OCI-LY1 (cell line): Measurements from ENCODE around the gene CCDC27.

Experiments
- EZH2 ChIP-seq: fragments of 200-600 bp; sonication (generic), shearing (Covaris generic); IDR thresholded peaks from 2 replicates; pipeline ENCODE4 v1.8.0; 2017; ENCODE audit warnings: borderline replicate concordance, mixed run types, mild to moderate bottlenecking, antibody characterized with exemption, low read length, moderate library complexity, mixed read lengths
- TF ChIP-seq, protein P1 (sequence below): fragments of 200-600 bp; sonication (generic), shearing (Covaris generic); IDR thresholded peaks from 2 replicates; pipeline ENCODE4 v1.5.1; 2017; ENCODE audit warnings: mild to moderate bottlenecking, antibody characterized with exemption, low read length, moderate library complexity, mixed read lengths

DNA sequence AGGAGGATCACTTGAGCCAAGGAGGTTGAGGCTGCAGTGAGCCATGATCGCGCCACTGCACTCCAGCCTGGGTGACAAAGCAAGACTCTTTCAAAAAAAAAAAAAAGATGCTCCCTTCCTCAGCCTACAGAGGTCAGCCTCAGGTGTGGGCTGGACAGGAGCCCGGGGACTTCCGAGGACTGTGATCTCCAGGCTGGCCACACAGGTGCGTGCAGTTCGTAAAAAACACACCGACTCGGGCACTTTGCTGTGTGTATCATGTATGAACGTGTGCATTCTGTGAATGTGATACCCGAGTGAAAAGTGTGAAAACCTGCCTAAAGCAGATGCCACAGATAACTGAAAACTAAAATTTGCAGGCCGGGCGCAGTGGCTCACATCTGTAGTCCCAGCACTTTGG is 8.4 kb upstream of the CCDC27 start:
- no peak for TF ChIP-seq EZH2
- TF ChIP-seq, protein P1, sequence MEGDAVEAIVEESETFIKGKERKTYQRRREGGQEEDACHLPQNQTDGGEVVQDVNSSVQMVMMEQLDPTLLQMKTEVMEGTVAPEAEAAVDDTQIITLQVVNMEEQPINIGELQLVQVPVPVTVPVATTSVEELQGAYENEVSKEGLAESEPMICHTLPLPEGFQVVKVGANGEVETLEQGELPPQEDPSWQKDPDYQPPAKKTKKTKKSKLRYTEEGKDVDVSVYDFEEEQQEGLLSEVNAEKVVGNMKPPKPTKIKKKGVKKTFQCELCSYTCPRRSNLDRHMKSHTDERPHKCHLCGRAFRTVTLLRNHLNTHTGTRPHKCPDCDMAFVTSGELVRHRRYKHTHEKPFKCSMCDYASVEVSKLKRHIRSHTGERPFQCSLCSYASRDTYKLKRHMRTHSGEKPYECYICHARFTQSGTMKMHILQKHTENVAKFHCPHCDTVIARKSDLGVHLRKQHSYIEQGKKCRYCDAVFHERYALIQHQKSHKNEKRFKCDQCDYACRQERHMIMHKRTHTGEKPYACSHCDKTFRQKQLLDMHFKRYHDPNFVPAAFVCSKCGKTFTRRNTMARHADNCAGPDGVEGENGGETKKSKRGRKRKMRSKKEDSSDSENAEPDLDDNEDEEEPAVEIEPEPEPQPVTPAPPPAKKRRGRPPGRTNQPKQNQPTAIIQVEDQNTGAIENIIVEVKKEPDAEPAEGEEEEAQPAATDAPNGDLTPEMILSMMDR, result no peak
